GM19463 (cell line): ENCODE data around the gene ASCC1.

Source experiments
- ATAC-seq: cut with Tn5 transposase; IDR thresholded peaks from one replicate; pipeline ENCODE4 v1.9.1; 2021; ENCODE audit warnings: mild to moderate bottlenecking, moderate library complexity; ENCODE audit not compliant: unreplicated experiment

The ASCC1 gene

GRCh38 chr10:72086466-72087391 is 129.3 kb downstream of the ASCC1 start:
- no peak for ATAC-seq

- no peak for ATAC-seq
Measured at GRCh38 chr10:72085864-72086465, 130.1 kb downstream of the ASCC1 start.

- ATAC-seq = no peak
Measured at GRCh38 chr10:72085166-72085565, 130.9 kb downstream of the ASCC1 start.

- no peak for ATAC-seq
Measured at GRCh38 chr10:72083790-72084459, 132.2 kb downstream of the ASCC1 start.

- ATAC-seq = no peak
Measured at GRCh38 chr10:72082856-72083789, 133.0 kb downstream of the ASCC1 start.

GRCh38 chr10:72081772-72082590 is 134.1 kb downstream of the ASCC1 start:
- no peak for ATAC-seq

- ATAC-seq = no peak
Measured at GRCh38 chr10:72081210-72081609, 134.9 kb downstream of the ASCC1 start.

GRCh38 chr10:72080042-72080975 is 135.8 kb downstream of the ASCC1 start:
- ATAC-seq = no peak

- ATAC-seq = no peak
Measured at GRCh38 chr10:72079356-72079755, 136.7 kb downstream of the ASCC1 start.

GRCh38 chr10:72077275-72077990 is 138.6 kb downstream of the ASCC1 start:
- no peak for ATAC-seq

GRCh38 chr10:72076756-72077155 is 139.3 kb downstream of the ASCC1 start:
- no peak for ATAC-seq

GRCh38 chr10:72075376-72076115 is 140.5 kb downstream of the ASCC1 start:
- no peak for ATAC-seq

GRCh38 chr10:72074574-72075375 is 141.3 kb downstream of the ASCC1 start:
- ATAC-seq = no peak

- ATAC-seq = no peak
Measured at GRCh38 chr10:72073708-72074573, 142.1 kb downstream of the ASCC1 start.

- no peak for ATAC-seq
Measured at GRCh38 chr10:72072639-72073038, 143.4 kb downstream of the ASCC1 start.

GRCh38 chr10:72072046-72072445 is 144.0 kb downstream of the ASCC1 start:
- no peak for ATAC-seq
